Amniotic stem cell (primary cell): ENCODE measurements around the gene RTTN.
"Not testable (repeated sequence)": the region's sequence is repeated elsewhere in the genome, so short reads cannot be mapped to it uniquely, and the experiment has no call there.

Experiments
- DNase-seq: peaks from one replicate; lab custom pipeline; 2025; lab: John Stamatoyannopoulos, UW

Gene RTTN

DNA sequence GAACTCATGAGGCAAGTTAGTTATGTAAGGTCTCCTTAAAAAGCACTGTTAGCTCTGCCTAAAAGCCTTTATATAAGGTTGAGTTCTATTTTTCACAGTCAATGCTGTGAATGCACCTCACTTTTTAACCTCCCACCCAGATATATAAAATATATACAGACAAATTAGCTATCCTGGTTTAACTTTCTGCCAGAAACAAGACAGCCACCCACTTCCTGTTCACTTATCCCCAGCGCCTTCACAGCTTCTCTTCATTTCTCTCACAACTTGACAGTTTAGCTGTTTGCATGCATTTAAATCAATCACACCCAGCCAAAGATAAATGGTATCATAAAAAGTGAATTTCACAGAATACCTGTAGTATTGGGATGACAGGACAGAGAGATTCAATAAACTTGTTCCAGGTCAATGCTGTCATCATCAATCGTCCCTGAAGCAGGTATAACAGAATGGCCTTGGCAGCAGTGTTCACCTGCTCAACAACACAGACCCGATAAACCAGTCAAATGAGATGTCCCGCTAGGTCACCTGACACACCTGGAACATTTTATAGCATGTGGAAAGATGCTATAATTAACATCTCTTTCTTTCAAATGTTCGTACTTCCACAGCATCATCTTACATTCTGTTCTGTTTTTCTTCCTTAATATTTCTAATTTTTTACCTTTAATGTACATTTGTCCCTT, 55.7 kb downstream of the RTTN start:
- no peak for DNase-seq

DNA sequence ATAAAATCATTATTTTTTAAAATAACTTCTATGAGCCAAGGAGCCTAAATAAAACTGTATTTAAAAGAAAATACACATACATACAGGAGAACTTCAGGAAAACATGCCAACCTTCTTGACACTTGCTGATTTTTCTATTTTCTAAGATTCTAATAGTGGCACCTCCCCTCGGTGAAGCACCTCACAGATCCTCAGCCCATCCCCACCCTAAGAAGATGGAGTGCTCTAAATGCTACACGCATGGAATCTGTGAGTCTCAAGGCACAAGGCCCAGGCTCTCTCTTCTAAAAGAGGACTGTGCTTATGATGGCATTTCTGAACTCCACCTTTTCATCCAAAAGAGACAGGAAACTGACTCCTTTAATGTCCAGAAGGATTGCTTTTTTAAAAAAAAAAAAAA, 56.3 kb downstream of the RTTN start:
- no peak for DNase-seq

- no peak for DNase-seq
Measured at GRCh38 chr18:70148039-70148938, 57.2 kb downstream of the RTTN start.

GRCh38 chr18:70146174-70146573, 59.3 kb downstream of the RTTN start:
- DNase-seq: no peak

GRCh38 chr18:70142001-70142400, 63.5 kb downstream of the RTTN start:
- DNase-seq: no peak

- no peak for DNase-seq
Measured at GRCh38 chr18:70139138-70139537, 66.3 kb downstream of the RTTN start.

- no peak for DNase-seq
Measured at GRCh38 chr18:70135604-70136003, 69.9 kb downstream of the RTTN start.

- DNase-seq: peak; percentile 60
Measured at GRCh38 chr18:70132999-70133398, 72.5 kb downstream of the RTTN start.

DNA sequence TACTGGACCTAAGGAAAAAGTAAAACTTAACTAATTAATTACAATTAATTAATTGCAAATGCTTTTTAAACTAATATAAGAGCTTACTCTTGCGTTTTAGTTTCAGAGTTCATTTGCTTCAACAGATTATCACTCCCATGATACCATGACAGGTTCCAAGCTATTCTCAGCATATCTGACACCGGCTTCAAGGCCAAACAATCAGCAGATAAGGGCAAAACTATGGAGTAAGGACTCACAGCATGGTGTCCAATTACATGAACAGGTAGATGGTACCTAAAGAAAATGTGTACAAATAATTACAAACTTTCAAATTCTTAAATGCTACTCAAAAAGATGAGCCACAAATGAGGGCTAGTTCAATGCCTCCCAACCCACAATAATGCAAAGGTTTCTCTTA, 77.2 kb downstream of the RTTN start:
- no peak for DNase-seq

DNA sequence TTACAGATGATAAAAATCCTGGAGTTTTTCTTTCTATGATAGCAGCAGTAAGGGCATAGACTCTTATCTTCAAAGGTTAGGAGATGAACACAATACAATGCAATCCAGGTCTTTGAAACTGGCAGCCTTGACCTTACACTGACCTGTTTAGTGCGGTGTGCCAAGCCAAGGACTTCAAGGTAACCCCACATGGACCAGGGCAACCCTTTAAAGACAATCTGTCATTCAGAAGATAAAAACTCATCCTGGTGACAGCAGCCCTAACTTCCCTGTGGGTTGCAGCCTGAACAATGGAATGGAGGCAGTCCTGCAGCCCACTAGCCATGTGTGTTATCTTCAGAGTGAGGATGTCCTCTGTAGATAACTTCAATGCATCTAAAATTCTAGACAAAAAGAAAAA, 78.1 kb downstream of the RTTN start:
- DNase-seq: no peak

DNA sequence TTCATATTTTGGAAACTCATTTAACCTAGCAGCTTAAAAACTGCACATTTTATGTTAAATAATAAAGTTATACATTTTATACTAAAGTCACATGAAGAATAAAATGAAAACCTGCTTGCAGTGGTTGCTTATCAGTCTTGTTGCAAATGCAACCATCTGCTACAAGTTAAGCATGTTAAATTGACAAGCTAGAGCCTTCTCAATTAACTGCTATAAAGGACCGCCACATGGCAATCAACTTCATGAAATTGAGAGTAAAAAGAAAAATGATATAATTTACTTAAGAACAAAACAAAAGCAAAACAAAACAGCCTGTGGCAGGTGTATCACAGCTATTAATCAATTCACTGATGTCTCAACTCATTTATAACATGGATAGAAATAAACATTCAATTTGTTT, 78.7 kb downstream of the RTTN start:
- DNase-seq: no peak

DNA sequence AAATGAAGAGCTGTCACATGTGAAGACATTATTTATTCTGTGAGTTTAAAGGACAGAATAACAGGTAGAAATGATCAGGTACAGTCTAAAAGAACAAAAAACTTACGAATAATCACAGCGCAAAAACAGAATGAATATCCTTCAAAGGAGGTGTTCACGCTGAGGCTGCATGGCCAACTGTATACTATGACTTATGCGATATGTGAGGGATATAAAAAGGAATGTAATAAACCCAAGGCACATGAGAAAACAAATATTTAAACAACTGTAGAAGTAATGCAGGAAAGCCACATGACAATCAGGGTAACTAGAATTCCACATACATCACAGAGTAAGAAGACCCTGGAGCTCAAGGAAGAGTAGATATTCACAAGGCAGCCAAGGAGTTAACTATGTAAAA, 81.3 kb downstream of the RTTN start:
- DNase-seq: no peak

- DNase-seq: no peak
Measured at GRCh38 chr18:70121842-70122241, 83.6 kb downstream of the RTTN start.

DNA sequence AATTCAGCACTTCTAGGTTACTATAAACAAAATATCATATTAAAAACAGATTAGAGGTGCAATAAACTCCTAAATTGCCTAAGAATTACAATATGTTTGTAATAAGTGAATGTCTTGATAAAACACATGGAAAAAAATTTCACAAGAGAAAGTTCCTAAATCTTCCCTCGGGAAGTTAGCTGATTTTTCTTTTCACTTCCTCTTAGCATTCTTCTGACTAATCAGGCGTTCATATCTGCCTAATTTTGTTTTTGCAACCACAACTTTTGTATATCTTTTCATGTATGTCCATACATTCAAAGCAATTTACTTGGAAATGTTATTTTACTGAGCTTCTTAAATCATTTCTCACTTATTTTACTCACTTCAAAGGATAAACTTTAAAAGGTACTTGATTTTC, 88.5 kb downstream of the RTTN start:
- no peak for DNase-seq

GRCh38 chr18:70113511-70113910, 92.0 kb downstream of the RTTN start:
- no peak for DNase-seq

DNA sequence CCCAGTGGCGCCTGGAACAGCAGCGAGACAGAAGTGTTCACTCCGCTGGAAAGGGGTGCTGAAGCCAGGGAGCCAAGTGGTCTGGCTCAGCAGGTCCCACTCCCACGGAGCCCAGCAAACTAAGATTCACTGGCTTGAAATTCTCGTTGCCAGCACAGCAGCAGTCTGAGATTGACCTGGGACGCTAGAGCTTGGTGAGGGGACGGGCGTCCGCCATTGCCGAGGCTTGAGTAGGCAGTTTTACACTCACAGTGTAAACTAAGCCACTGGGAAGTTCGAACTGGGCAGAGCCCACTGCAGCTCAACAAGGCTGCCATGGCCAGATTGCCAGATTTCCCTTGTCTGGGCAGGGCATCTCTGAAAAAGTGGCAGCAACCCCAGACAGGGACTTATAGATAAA, 94.8 kb downstream of the RTTN start:
- no peak for DNase-seq

DNA sequence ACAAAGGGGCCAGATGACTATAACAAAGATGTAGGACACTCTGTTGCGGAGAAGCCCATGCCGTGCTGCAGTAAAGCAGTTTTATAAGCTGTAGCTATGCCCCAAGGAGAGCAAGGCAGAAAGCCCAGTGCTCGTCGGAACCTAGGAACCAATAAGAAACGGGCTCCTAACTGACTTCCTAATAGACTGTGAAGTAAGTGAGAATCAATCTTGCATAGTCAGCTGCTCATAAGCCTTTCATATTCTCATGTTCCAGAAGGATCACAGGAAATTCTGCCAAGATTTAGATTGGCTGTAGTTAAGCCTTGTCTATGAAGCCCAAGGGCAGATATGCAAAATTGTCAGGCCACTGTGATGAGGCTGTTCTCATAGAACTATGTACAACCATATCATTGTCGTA, 98.4 kb downstream of the RTTN start:
- DNase-seq: no peak

DNA sequence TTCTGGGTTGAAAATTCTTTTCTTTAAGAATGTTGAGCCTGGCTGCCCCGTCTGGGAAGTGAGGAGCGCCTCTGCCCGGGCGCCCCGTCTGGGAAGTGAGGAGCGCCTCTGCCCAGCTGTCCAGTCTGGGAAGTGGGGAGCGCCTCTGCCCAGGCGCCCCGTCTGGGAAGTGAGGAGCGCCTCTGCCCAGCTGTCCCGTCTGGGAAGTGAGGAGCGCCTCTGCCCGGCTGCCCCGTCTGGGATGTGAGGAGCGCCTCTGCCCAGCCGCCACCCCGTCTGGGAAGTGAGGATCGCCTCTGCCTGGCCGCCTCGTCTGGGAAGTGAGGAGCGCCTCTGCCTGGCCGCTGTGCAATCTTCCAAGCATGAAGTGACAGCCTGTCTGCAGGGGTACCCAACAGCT, 102.6 kb downstream of the RTTN start:
- not testable (repeated sequence) for DNase-seq

DNA sequence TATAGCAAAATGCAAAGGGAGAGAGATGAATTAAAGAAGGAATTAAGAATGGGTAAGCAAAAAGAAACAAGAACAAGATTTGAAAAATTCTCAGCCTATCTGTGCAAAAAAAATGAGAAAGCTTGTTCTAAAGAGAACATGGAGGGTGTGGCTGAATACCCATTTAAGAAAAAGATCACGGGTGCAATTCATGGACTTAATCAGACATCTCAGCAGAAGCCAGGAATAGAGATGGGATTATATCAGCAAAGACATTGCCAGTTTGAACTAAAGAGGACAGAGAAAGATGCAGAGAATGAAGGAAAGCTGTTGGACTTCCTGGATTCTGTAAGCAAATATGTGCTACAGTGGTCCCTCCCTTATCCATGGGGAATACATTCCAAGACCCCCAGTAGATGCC, 115.6 kb downstream of the RTTN start:
- DNase-seq: no peak

GRCh38 chr18:70086085-70086484, 119.4 kb downstream of the RTTN start:
- no peak for DNase-seq

DNA sequence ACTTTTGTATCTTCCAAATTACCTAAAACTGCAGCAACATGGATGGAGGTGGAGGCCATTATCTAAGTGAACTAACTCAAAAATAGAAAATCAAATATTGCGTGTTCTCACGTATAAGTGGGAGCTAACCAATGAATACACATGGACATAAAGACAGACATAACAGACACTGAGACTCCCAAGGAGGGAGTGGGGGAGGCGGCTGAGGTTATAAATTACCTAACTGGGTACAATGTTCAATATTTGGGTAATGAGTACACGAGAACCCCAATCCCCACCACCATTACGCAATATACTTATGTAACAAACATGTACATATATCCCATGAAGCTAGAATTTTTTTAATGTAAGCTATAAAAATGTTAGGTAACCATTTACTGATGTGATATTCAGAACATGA, 119.8 kb downstream of the RTTN start:
- no peak for DNase-seq

DNA sequence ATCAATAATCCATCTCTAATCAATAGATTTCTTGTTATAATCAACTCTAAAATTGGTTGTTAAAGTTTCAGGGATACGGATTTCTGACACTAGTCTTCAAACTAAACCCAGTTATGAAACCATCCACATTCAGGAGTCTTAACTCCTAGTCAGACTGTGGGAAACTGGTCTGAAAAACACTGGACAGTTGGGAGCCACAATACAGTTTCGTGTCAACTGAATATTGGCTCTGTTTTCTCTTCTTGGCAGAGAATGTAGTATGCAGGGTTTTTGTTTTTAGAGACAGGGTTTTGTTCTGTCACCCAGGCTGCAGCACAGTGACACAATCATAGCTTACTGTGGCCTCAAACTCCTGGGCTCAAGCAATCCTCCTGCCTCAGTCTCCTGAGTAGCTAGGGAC, 123.1 kb downstream of the RTTN start:
- DNase-seq: no peak

- no peak for DNase-seq
Measured at GRCh38 chr18:70078106-70078505, 127.4 kb downstream of the RTTN start.

DNA sequence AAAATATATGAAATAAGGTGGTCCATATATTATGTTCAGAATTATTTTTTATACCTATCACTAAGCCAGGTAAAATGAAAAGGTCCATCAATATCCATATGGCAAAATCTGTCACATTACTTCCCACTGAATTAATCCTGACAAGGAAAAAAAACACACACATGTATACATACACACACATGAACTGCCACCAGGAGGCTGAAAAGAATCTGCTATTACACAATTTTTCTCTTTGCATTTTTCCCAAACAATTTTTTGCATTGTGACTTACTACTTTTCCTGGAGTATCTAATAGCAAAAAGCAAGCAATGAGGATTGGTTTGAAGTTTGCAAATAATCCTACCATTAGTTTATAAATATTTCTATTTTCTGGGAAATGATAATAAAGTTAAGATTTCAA, 129.6 kb downstream of the RTTN start:
- DNase-seq: no peak
